H1 (cell line): ENCODE data around the gene SRD5A3.

Experiments used
- EZH2 ChIP-seq: fragments of 200-600 bp; sonication (generic); IDR thresholded peaks from 2 replicates; pipeline ENCODE4 v1.7.1; 2012; ENCODE audit warnings: low read depth, mild to moderate bottlenecking, moderate library complexity, low read length, inconsistent platforms; ENCODE audit not compliant: severe bottlenecking
- JUND ChIP-seq: IDR thresholded peaks from 2 replicates; pipeline ENCODE4 v1.6.1; 2011; ENCODE audit warnings: mild to moderate bottlenecking, improper control_type of control experiment, low read length
- MAX ChIP-seq: IDR thresholded peaks from 2 replicates; pipeline ENCODE4 v1.6.1; 2012; ENCODE audit warnings: inconsistent platforms
- NRF1 ChIP-seq: IDR thresholded peaks from 2 replicates; pipeline ENCODE4 v1.6.1; 2011; ENCODE audit warnings: mild to moderate bottlenecking, low read depth, low read length, improper control_type of control experiment
- PHF8 ChIP-seq: fragments of 200-600 bp; sonication (generic); conservative IDR thresholded peaks from 2 replicates; pipeline ENCODE4 v1.7.1; 2012; ENCODE audit warnings: low read depth, mild to moderate bottlenecking, inconsistent platforms, low read length, moderate library complexity
- POLR2A ChIP-seq, 2 experiments: IDR thresholded peaks; 1 replicate in 1 of 2; 2 replicates in 1 of 2; pipeline ENCODE4 v1.6.1; 2011; ENCODE audit warnings: low read depth in 2 of 2, low read length in 2 of 2, mild to moderate bottlenecking in 2 of 2; ENCODE audit errors: control extremely low read depth in 1 of 2
- POLR2AphosphoS5 ChIP-seq: IDR thresholded peaks from 2 replicates; pipeline ENCODE4 v1.6.1; 2011; ENCODE audit warnings: low read depth, low read length
- SRF ChIP-seq: IDR thresholded peaks from 2 replicates; pipeline ENCODE4 v1.6.1; 2011; ENCODE audit warnings: mild to moderate bottlenecking, low read depth, low read length, moderate library complexity
- TF ChIP-seq, protein P1 (sequence below), 3 experiments: IDR thresholded peaks; 1 replicate in 2 of 3; 2 replicates in 1 of 3; pipeline versions ENCODE4 v1.5.1 to v1.6.1; 2011; ENCODE audit warnings: low read length in 3 of 3, mild to moderate bottlenecking in 3 of 3, inconsistent platforms in 2 of 3, low read depth in 1 of 3, moderate library complexity in 1 of 3; ENCODE audit not compliant: insufficient read depth in 1 of 3; ENCODE audit errors: control extremely low read depth in 1 of 3

DNA sequence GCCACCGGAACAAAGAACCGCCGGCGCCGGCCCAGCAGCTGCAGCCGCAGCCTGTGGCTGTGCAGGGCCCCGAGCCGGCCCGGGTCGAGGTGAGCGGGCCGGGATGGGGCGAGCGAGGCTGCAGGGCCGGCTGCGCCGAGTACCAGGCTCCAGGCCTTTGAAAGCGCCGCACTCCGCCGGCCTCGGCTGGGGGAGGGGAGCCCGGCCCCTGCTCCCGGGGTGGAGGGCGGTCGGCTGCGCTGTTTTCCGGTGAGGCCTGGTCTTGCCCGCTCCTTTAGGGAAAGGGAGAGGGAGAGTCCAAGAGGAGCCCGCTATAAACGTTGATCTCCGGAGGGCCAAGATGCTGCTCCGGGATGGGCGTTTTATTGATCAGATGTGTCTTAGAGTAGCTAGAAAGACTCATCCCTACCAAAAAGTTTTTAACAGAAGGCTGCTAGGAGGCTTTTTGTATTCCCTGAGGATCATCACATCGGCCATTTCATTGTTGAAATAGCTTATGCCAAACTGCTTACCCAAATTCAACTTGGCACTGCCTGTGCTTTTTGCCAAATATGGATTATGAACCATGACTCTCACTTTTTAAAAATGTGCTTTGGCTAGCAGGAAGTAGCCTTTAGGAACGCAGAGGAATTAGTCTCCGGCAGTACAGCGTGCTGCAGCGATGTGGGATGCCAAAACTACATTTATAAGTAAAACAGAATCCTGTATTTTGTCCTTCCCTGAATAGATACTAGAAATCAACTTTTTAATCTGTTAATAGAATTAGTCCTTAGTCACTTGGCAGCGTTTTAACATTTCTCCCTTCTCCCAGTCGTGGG is 50.5 kb downstream of the SRD5A3 start:
- TF ChIP-seq EZH2: no peak
- no peak for TF ChIP-seq POLR2A (IDR thresholded peaks at IDR 0.05; ENCODE audit: control extremely low read depth in 1 of 2, low read depth in 2 of 2, low read length in 2 of 2)
- TF ChIP-seq NRF1: no peak
- TF ChIP-seq SRF: no peak
- TF ChIP-seq, protein P1, sequence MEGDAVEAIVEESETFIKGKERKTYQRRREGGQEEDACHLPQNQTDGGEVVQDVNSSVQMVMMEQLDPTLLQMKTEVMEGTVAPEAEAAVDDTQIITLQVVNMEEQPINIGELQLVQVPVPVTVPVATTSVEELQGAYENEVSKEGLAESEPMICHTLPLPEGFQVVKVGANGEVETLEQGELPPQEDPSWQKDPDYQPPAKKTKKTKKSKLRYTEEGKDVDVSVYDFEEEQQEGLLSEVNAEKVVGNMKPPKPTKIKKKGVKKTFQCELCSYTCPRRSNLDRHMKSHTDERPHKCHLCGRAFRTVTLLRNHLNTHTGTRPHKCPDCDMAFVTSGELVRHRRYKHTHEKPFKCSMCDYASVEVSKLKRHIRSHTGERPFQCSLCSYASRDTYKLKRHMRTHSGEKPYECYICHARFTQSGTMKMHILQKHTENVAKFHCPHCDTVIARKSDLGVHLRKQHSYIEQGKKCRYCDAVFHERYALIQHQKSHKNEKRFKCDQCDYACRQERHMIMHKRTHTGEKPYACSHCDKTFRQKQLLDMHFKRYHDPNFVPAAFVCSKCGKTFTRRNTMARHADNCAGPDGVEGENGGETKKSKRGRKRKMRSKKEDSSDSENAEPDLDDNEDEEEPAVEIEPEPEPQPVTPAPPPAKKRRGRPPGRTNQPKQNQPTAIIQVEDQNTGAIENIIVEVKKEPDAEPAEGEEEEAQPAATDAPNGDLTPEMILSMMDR (IDR thresholded peaks at IDR 0.05; ENCODE audit: control extremely low read depth in 1 of 3, insufficient read depth in 1 of 3, low read depth in 1 of 3, low read length in 3 of 3): no peak
- TF ChIP-seq JUND: no peak
- no peak; the same call in 1 of the 2 replicates for TF ChIP-seq PHF8
- TF ChIP-seq MAX: no peak
- no peak for TF ChIP-seq POLR2AphosphoS5
